KMS-11 (cell line): ENCODE measurements around the gene EPHA1.

Experiments used
- H2AFZ ChIP-seq: fragments of 200-600 bp; sonication (generic); 2 replicates; pipeline ENCODE4 v1.6.1; 2016; ENCODE audit warnings: antibody characterized with exemption, mixed run types, low read depth
- H3K27ac ChIP-seq: fragments of 200-600 bp; sonication (generic); 2 replicates; pipeline ENCODE4 v1.6.1; 2016; ENCODE audit warnings: mild to moderate bottlenecking, mixed run types
- H3K27me3 ChIP-seq: fragments of 200-600 bp; sonication (generic); 2 replicates; pipeline ENCODE4 v1.6.1; 2017; ENCODE audit warnings: mild to moderate bottlenecking, low read depth, mixed run types, moderate library complexity; ENCODE audit not compliant: insufficient read depth
- H3K36me3 ChIP-seq: fragments of 200-600 bp; sonication (generic); 2 replicates; pipeline ENCODE4 v1.6.1; 2017; ENCODE audit warnings: mild to moderate bottlenecking, mixed run types; ENCODE audit not compliant: insufficient read depth
- H3K4me1 ChIP-seq: fragments of 200-600 bp; sonication (generic); 2 replicates; pipeline ENCODE4 v1.6.1; 2016; ENCODE audit warnings: mild to moderate bottlenecking, low read depth, mixed run types; ENCODE audit not compliant: poor library complexity, severe bottlenecking
- H3K4me2 ChIP-seq: fragments of 200-600 bp; sonication (generic); 2 replicates; pipeline ENCODE4 v1.7.0; 2016; ENCODE audit warnings: mild to moderate bottlenecking, mixed run types
- H3K4me3 ChIP-seq: fragments of 200-600 bp; sonication (generic); IDR thresholded peaks from 2 replicates; pipeline ENCODE4 v1.6.1; 2017; ENCODE audit warnings: low read depth, low read length, mixed read lengths; ENCODE audit not compliant: insufficient read depth
- H3K79me2 ChIP-seq: fragments of 200-600 bp; sonication (generic); 2 replicates; pipeline ENCODE4 v1.6.1; 2016; ENCODE audit warnings: low read depth, mixed run types; ENCODE audit not compliant: insufficient read depth
- H3K9ac ChIP-seq: fragments of 200-600 bp; sonication (generic); 2 replicates; pipeline ENCODE4 v1.6.1; 2016; ENCODE audit warnings: mild to moderate bottlenecking, mixed run types
- H4K20me1 ChIP-seq: fragments of 200-600 bp; sonication (generic); 2 replicates; pipeline ENCODE4 v1.6.1; 2016; ENCODE audit warnings: mild to moderate bottlenecking, mixed run types; ENCODE audit not compliant: insufficient read depth
- TF ChIP-seq, protein P1 (sequence below): fragments of 200-600 bp; sonication (generic); conservative IDR thresholded peaks from 2 replicates; pipeline ENCODE4 v1.6.1; 2017; ENCODE audit warnings: low read depth, mild to moderate bottlenecking, antibody characterized with exemption, low read length, moderate library complexity, mixed read lengths

EPHA1 gene

DNA sequence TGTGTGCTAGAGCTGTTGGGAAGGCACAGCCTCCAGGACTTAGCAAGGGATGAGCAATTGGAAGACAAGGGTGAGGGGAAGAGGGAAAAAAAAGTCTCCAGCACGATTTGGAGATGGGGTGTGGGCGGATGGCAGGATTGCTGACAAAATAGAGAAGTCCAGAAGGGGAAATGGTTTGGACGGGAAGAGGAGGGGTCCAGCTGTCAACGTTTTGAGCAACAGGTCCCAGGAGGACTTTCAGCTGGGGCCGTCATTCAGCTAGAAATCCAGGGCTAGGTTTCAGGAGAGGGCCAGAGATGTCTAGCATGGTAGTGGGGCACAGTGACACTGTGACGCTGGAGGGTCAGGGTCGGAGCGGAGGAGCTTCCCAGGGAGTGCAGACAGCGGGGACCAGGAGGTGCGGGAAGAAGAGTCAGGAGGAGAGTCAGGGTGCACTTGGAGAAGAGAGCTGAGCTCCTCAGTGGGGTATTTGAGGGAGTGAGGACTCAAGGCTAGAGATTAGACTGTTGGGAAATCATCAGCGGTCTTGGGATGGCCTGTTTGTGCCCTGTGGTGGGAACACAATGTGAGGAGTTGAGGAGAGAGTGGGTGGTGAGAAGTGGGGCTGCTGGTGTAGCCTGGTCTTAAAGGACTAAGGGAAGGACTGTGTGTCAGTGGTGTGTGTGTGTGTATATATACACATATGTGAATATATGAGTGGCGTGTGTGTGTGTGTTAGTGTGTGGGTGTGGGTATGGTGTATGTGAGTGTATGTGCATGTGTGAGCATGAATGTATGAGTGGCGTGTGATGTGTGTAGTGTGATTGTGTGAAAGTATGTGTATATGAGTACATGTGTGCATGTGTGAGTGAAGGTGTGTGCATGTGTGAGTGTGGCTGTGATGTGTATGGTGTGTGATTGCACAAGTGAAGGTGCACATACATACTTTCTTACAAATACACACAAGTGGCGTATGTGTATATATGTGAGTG lies 23.7 kb downstream of the EPHA1 start:
- H3K79me2 ChIP-seq = no peaks in the 10 kb centered on the region; the same call in 1 of the 2 replicates
- no peak overlapping the region for H3K4me2 ChIP-seq
- no peak overlapping the region for H3K27ac ChIP-seq
- H3K9ac ChIP-seq = no peak overlapping the region
- H4K20me1 ChIP-seq = no peaks in the 10 kb centered on the region
- H3K4me1 ChIP-seq = peaks cover under 1% of the 10 kb centered on the region
- no peak overlapping the region for H2AFZ ChIP-seq
- H3K4me3 ChIP-seq = no peak overlapping the region
- no peaks in the 10 kb centered on the region for H3K27me3 ChIP-seq
- H3K36me3 ChIP-seq = no peaks in the 10 kb centered on the region; the same call in 1 of the 2 replicates
- TF ChIP-seq, protein P1, sequence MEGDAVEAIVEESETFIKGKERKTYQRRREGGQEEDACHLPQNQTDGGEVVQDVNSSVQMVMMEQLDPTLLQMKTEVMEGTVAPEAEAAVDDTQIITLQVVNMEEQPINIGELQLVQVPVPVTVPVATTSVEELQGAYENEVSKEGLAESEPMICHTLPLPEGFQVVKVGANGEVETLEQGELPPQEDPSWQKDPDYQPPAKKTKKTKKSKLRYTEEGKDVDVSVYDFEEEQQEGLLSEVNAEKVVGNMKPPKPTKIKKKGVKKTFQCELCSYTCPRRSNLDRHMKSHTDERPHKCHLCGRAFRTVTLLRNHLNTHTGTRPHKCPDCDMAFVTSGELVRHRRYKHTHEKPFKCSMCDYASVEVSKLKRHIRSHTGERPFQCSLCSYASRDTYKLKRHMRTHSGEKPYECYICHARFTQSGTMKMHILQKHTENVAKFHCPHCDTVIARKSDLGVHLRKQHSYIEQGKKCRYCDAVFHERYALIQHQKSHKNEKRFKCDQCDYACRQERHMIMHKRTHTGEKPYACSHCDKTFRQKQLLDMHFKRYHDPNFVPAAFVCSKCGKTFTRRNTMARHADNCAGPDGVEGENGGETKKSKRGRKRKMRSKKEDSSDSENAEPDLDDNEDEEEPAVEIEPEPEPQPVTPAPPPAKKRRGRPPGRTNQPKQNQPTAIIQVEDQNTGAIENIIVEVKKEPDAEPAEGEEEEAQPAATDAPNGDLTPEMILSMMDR = no peak

DNA sequence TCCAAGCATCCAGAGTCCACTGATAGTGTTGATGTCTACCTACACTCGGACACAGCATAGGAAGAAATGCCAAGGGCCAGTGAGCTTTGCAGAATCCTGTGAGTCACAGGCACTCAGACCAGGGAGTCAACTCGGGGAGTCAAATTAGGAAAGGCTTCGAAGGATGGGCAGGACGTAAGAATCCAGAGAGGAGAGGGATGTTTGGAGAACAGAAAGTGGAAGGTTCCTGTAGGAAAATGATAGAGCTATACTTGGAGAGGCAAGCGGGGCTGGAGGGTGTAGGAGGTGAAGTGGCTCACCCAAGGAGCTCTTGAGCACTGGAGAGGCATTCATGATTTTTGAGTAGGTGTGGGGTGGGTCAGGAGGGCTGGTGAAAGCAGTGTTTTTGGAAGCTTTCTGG lies 24.5 kb downstream of the EPHA1 start:
- TF ChIP-seq, protein P1 = no peak
- Histone ChIP-seq H3K9ac (no peak overlapping the region), H3K79me2 (no peaks in the 10 kb centered on the region; the same call in 1 of the 2 replicates), H3K4me2 (no peak overlapping the region), H3K4me1 (peaks cover 9% of the 10 kb centered on the region), H2AFZ (no peak overlapping the region), H4K20me1 (no peaks in the 10 kb centered on the region), H3K4me3 (no peak overlapping the region), H3K36me3 (no peaks in the 10 kb centered on the region), H3K27me3 (no peaks in the 10 kb centered on the region), H3K27ac (no peak overlapping the region)

DNA sequence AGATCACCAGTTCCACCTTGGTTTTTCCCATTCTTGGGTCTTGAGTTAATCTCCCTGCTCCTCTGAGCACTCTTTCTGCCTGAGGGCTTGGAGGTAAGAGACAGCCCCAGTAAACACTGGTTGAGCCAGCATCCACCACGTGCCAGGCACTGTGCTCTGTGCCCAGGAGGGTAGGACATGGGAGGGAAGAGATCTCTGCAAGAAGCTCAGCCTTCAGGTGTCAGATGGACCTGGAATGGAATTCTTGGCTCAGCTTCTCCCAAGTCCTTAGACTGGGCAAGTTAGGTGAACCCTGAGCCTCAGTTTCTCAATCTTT lies 25.1 kb downstream of the EPHA1 start:
- Histone ChIP-seq H3K4me1 (peaks cover 12% of the 10 kb centered on the region), H3K4me2 (no peak overlapping the region), H3K27me3 (no peaks in the 10 kb centered on the region), H3K79me2 (no peaks in the 10 kb centered on the region; the same call in 1 of the 2 replicates), H3K27ac (no peak overlapping the region), H4K20me1 (no peaks in the 10 kb centered on the region), H3K4me3 (no peak overlapping the region), H2AFZ (no peak overlapping the region), H3K9ac (no peak overlapping the region), H3K36me3 (no peaks in the 10 kb centered on the region)
- TF ChIP-seq, protein P1 = no peak

DNA sequence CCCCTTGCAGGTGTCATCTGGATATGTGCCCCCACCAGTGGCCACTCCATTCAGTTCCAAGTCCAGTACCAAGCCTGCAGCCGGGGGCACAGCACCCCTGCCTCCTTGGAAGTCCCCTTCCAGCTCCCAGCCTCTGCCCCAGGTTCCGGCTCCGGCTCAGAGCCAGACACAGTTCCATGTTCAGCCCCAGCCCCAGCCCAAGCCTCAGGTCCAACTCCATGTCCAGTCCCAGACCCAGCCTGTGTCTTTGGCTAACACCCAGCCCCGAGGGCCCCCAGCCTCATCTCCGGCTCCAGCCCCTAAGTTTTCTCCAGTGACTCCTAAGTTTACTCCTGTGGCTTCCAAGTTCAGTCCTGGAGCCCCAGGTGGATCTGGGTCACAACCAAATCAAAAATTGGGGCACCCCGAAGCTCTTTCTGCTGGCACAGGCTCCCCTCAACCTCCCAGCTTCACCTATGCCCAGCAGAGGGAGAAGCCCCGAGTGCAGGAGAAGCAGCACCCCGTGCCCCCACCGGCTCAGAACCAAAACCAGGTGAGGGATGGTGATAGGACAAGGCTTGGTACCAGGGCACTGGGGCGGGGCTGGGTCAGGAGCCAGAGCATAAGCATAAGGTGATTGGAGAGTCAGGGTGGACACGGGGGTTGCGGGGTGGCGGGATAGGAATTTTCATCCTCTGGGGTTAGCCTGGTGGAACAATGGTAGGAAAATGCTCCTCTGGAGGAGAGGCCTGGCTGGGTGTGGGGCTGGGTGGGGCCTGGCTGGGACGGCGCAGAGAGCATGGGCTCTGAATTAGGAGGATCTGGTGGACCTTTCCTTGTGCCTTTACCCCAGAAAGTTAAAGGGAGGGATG lies 25.6 kb downstream of the EPHA1 start:
- Histone ChIP-seq H3K9ac (no peak overlapping the region), H3K36me3 (no peaks in the 10 kb centered on the region), H2AFZ (no peak overlapping the region), H3K27ac (no peak overlapping the region), H3K4me1 (peaks cover 12% of the 10 kb centered on the region), H3K27me3 (no peaks in the 10 kb centered on the region), H4K20me1 (no peaks in the 10 kb centered on the region), H3K79me2 (no peaks in the 10 kb centered on the region; the same call in 1 of the 2 replicates), H3K4me3 (no peak overlapping the region), H3K4me2 (no peak overlapping the region)
- TF ChIP-seq, protein P1 = no peak
